Activated CD4-positive, CD25-positive, alpha-beta regulatory T cell treated with anti-CD3 and anti-CD28 coated beads, Interleukin-2, amount 50 U/mL, for 72 hours (primary cell): ENCODE measurements around the gene CCDC120.

Source experiments
- DNase-seq: peaks from one replicate; pipeline ENCODE4 v3.0.0; 2021

Gene CCDC120

GRCh38 chrX:49064303-49064702, 5.5 kb downstream of the CCDC120 start:
- no peak for DNase-seq

- no peak for DNase-seq
Observed at GRCh38 chrX:49064735-49065134, 5.9 kb downstream of the CCDC120 start.

- DNase-seq: no peak
Observed at GRCh38 chrX:49066278-49066677, 7.5 kb downstream of the CCDC120 start.

GRCh38 chrX:49066690-49067089, 7.9 kb downstream of the CCDC120 start:
- DNase-seq: no peak

GRCh38 chrX:49067285-49068120, 8.7 kb downstream of the CCDC120 start:
- DNase-seq: no peak

GRCh38 chrX:49069038-49069437, 10.2 kb downstream of the CCDC120 start:
- DNase-seq: no peak

GRCh38 chrX:49070988-49071387, 12.2 kb downstream of the CCDC120 start:
- no peak for DNase-seq

GRCh38 chrX:49071877-49072711, 13.3 kb downstream of the CCDC120 start:
- no peak for DNase-seq

- DNase-seq: no peak
Observed at GRCh38 chrX:49072712-49073095, 13.9 kb downstream of the CCDC120 start.

GRCh38 chrX:49073601-49074575, 15.1 kb downstream of the CCDC120 start, which contains the start of gene PRAF2:
TSS of gene PRAF2 (minus strand) at chrX:49074002. CDS start at chrX:49073987, 15 bp downstream.
- peak; percentile 83 for DNase-seq

GRCh38 chrX:49075347-49075746, 16.5 kb downstream of the CCDC120 start:
- no peak for DNase-seq

GRCh38 chrX:49077941-49078340, 19.1 kb downstream of the CCDC120 start:
- DNase-seq: no peak

GRCh38 chrX:49079489-49080428, 21.0 kb downstream of the CCDC120 start, which contains the start of gene WDR45:
TSS of gene WDR45 (minus strand) at chrX:49079887. CDS start at chrX:49078095, 1,792 bp downstream.
- peak; percentile 66 for DNase-seq

GRCh38 chrX:49082271-49082871, 23.6 kb downstream of the CCDC120 start:
- no peak for DNase-seq

- no peak for DNase-seq
Observed at GRCh38 chrX:49089553-49089952, 30.8 kb downstream of the CCDC120 start.

- DNase-seq: no peak
Observed at GRCh38 chrX:49096419-49096818, 37.6 kb downstream of the CCDC120 start.

- peak; percentile 86 for DNase-seq
Observed at GRCh38 chrX:49100704-49101628, 42.2 kb downstream of the CCDC120 start.

GRCh38 chrX:49101629-49101984, 42.8 kb downstream of the CCDC120 start:
- no peak for DNase-seq

GRCh38 chrX:49102190-49102589, 43.4 kb downstream of the CCDC120 start:
- no peak for DNase-seq

- no peak for DNase-seq
Observed at GRCh38 chrX:49103637-49104036, 44.8 kb downstream of the CCDC120 start.
